ENCODE measurements around the gene RNF144A. TPM values are rescaled to one million over a fixed set of nuclear protein-coding genes. Genes with fewer than 3 reads are reported as not detected.

The RNF144A gene
- polyA plus RNA-seq, 1 of the 3 experiments (the other 2 are of a cell fraction) = 15.6 TPM

DNA sequence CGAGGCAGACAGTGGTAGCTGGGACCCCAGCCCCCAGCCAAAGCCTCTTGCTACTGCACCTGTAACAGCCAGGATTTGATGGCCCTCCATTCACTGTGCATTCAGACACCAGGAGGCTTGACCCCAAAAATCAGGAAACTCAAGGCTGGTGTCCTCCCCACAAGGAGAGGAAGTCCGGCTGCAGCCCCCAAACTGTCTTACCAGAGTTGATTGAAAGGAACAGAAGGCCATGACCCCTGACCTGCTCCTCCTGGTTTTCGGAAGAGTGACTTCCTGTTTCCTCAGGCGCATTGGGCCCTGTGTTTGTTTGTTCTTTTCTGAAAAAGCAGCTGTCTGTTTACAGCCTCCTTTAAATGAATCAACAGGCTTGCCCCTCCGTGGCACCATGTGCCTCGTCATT lies 111.6 kb downstream of the RNF144A start:
- no peaks in the 10 kb centered on the region for H3K9me2 ChIP-seq
- no peaks in the 10 kb centered on the region for H4K20me1 ChIP-seq (ENCODE audit: insufficient read depth)
- no peak overlapping the region for H2AFZ ChIP-seq (ENCODE audit: low read depth)
- peaks cover 2% of the 10 kb centered on the region for H3F3A ChIP-seq (replicated peaks; ENCODE audit: insufficient read depth)
- no peaks in the 10 kb centered on the region for H3K79me2 ChIP-seq (ENCODE audit: insufficient read depth)
- peaks cover 0 to 27% of the 10 kb centered on the region in 2 experiments; a peak in 2 of 4 replicates for H3K4me1 ChIP-seq (ENCODE audit: control insufficient read depth in 1 of 2, insufficient read depth in 2 of 2, low read depth in 1 of 2, low read length in 1 of 2)
- 91% methylated on average over 6 of the region's 6 CpGs for WGBS (ENCODE audit: low lambda C conversion rate)
- no peak overlapping the region for H3K4me3 ChIP-seq (ENCODE audit: low read depth in 2 of 2, low read length in 1 of 2)
- no peaks in the 10 kb centered on the region for H3K27me3 ChIP-seq (ENCODE audit: insufficient read depth)
- ChIA-PET CTCF (interaction anchor here (0.9 to 18.0 kb wide), 7 partner anchors 11 to 134 kb away, joined by 3 to 226 read pairs (median 7); no protein-coding TSS in a partner anchor), POLR2A (no interaction called here)
- no peak overlapping the region for H3K9ac ChIP-seq
- no peaks in the 10 kb centered on the region for H3K9me3 ChIP-seq
- H3K4me2 ChIP-seq = no peak overlapping the region
- TF ChIP-seq SIN3A (IDR thresholded peaks at IDR 0.05; ENCODE audit: borderline replicate concordance, low read depth, low read length) (no peak), EZH2phosphoT487 (IDR thresholded peaks at IDR 0.05; ENCODE audit: borderline replicate concordance, low read depth) (no peak), JUND (IDR thresholded peaks at IDR 0.05) (no peak), ELF1 (IDR thresholded peaks at IDR 0.05) (no peak), YY1 (IDR thresholded peaks at IDR 0.05; ENCODE audit: low read depth) (no peak), NRF1 (IDR thresholded peaks at IDR 0.05; ENCODE audit: low read depth, low read length) (no peak), GABPA (IDR thresholded peaks at IDR 0.05; ENCODE audit: low read depth) (no peak)
- TF ChIP-seq, protein P1, sequence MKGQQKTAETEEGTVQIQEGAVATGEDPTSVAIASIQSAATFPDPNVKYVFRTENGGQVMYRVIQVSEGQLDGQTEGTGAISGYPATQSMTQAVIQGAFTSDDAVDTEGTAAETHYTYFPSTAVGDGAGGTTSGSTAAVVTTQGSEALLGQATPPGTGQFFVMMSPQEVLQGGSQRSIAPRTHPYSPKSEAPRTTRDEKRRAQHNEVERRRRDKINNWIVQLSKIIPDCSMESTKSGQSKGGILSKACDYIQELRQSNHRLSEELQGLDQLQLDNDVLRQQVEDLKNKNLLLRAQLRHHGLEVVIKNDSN (IDR thresholded peaks at IDR 0.05; ENCODE audit: borderline replicate concordance, low read depth) = no peak
- TF ChIP-seq, protein P2, sequence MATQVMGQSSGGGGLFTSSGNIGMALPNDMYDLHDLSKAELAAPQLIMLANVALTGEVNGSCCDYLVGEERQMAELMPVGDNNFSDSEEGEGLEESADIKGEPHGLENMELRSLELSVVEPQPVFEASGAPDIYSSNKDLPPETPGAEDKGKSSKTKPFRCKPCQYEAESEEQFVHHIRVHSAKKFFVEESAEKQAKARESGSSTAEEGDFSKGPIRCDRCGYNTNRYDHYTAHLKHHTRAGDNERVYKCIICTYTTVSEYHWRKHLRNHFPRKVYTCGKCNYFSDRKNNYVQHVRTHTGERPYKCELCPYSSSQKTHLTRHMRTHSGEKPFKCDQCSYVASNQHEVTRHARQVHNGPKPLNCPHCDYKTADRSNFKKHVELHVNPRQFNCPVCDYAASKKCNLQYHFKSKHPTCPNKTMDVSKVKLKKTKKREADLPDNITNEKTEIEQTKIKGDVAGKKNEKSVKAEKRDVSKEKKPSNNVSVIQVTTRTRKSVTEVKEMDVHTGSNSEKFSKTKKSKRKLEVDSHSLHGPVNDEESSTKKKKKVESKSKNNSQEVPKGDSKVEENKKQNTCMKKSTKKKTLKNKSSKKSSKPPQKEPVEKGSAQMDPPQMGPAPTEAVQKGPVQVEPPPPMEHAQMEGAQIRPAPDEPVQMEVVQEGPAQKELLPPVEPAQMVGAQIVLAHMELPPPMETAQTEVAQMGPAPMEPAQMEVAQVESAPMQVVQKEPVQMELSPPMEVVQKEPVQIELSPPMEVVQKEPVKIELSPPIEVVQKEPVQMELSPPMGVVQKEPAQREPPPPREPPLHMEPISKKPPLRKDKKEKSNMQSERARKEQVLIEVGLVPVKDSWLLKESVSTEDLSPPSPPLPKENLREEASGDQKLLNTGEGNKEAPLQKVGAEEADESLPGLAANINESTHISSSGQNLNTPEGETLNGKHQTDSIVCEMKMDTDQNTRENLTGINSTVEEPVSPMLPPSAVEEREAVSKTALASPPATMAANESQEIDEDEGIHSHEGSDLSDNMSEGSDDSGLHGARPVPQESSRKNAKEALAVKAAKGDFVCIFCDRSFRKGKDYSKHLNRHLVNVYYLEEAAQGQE (IDR thresholded peaks at IDR 0.05; ENCODE audit: low read depth, low read length) = no peak
- H3K36me3 ChIP-seq (replicated peaks in 1 of 2; ENCODE audit: control insufficient read depth in 1 of 2, insufficient read depth in 2 of 2, low read length in 1 of 2) = peaks cover 15 to 54% of the 10 kb centered on the region in 2 experiments
- DNase-seq = no peak
- no peak overlapping the region; a peak in 1 of 4 replicates for H3K27ac ChIP-seq (ENCODE audit: low read depth in 2 of 2, low read length in 1 of 2)

DNA sequence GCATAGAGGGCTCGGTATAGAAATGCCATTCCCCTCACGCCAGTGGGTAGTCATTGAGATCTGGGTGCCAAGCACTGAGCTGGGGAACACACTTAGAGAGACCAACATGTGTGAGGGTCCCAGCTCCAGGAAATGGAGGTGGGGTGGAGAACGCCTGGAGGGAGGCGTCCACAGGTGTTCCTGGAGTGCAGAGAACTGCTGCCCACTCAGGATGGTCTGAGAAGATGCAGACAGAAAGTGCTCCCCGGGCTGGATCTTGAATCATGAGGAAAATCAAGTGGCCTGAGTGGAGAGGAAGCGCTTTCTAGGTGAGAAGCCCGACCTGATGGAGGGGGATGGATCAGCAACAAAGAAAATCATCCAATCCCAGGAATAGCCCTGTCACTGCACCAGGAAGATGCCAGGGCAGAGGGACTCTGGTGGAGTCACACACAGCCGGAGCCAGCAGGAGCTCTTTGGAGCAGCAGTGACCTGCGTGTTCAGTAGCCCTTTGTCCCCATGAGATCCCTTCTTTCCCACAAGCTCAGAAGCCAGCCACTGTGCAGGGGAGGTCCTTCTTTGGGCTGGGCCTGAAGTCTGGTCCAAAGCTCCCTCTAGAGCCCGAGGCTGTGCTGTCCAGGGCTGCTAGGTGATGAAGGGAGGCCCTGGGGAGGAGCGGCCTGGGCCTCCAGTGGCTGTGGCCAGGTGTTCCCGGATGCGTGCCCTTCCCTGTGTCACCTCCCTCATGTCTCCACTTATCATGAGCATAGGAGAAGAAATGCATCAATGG lies 112.3 kb downstream of the RNF144A start:
- peaks cover 9 to 52% of the 10 kb centered on the region in 2 experiments for H3K36me3 ChIP-seq (replicated peaks in 1 of 2; ENCODE audit: control insufficient read depth in 1 of 2, insufficient read depth in 2 of 2, low read length in 1 of 2)
- no peaks in the 10 kb centered on the region for H4K20me1 ChIP-seq (ENCODE audit: insufficient read depth)
- H3K9me2 ChIP-seq = no peaks in the 10 kb centered on the region
- POLR2A ChIA-PET = no interaction called here
- H2AFZ ChIP-seq (ENCODE audit: low read depth) = no peak overlapping the region
- peak; percentile 35 for TF ChIP-seq RAD21 (IDR thresholded peaks at IDR 0.05; ENCODE audit: low read length)
- TF ChIP-seq, protein P2 (IDR thresholded peaks at IDR 0.05; ENCODE audit: low read depth, low read length) = no peak
- no peaks in the 10 kb centered on the region for H3K79me2 ChIP-seq (ENCODE audit: insufficient read depth)
- CTCF ChIA-PET = interaction anchor here (0.6 to 18.0 kb wide), 7 partner anchors 12 to 134 kb away, joined by 3 to 226 read pairs (median 7); no protein-coding TSS in a partner anchor
- H3K9ac ChIP-seq = no peak overlapping the region
- H3K4me1 ChIP-seq (ENCODE audit: control insufficient read depth in 1 of 2, insufficient read depth in 2 of 2, low read depth in 1 of 2, low read length in 1 of 2) = peaks cover 0 to 29% of the 10 kb centered on the region in 2 experiments; a peak in 2 of 4 replicates
- no peaks in the 10 kb centered on the region for H3F3A ChIP-seq (replicated peaks; ENCODE audit: insufficient read depth)
- no peak for DNase-seq
- 94% methylated on average over 13 of the region's 13 CpGs for WGBS (ENCODE audit: low lambda C conversion rate)
- no peaks in the 10 kb centered on the region for H3K9me3 ChIP-seq
- no peak overlapping the region for H3K4me3 ChIP-seq (ENCODE audit: low read depth in 2 of 2, low read length in 1 of 2)
- H3K27me3 ChIP-seq (ENCODE audit: insufficient read depth) = no peaks in the 10 kb centered on the region
- H3K4me2 ChIP-seq = no peak overlapping the region
- no peak overlapping the region; a peak in 1 of 4 replicates for H3K27ac ChIP-seq (ENCODE audit: low read depth in 2 of 2, low read length in 1 of 2)
